ENCODE measurements around the gene ZNRF3. TPM values are rescaled to one million over a fixed set of nuclear protein-coding genes. Genes with fewer than 3 reads are reported as not detected.
A peak's percentile ranks its signal among the peaks of the same experiment; 100 is the strongest.

Gene ZNRF3
- total RNA-seq, 1 experiment from 2014 or later, result 8.1 TPM

DNA sequence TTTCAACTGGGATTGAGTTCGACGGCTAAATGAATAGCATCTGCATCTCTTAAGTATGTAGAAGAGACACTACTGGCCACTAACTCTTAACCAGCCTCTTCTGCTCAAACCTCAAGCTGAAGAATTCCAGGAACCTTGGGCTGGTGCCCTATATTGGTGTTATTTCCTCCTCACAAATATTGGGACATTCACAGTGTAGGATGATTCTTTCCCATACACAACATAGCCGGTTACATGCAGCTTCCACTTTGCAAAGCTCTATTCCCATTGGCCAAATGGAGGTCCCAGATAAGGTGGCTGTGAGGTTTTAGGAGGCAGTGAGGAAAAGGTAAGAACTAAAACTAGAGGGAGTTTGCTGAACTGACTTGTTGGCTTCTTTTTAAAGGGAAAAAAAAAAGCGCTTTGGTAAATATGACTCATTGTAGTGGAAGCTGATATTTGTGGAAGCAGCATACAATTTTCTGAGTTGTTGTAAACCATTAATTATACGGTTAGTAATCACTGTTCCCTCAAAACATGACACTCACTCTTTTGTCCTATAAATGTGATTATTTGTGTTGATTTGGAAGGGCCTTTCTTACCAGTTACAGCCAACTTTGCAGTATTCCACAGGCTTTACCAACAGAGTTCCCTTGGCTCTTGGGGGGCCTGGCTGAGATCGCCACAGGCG is 160.7 kb downstream of the ZNRF3 start:
- peak overlapping the region; percentile 41 for H3K27ac ChIP-seq (ENCODE audit: low read length)
- no TSS peak for BruUV-seq (replicated peaks)
- H3K79me2 ChIP-seq (ENCODE audit: low read length), result no peaks in the 10 kb centered on the region
- CTCF ChIA-PET, result interaction anchor here (0.7 kb wide), 1 partner anchor 215 kb away, joined by 4 read pairs; no protein-coding TSS in a partner anchor
- H2AFZ ChIP-seq (ENCODE audit: low read length), result no peak overlapping the region
- DNase-seq (peak; percentile 51), ATAC-seq (peak; percentile 56)
- no peaks in the 10 kb centered on the region for H3K9me3 ChIP-seq (ENCODE audit: low read length)
- H3K36me3 ChIP-seq (ENCODE audit: low read depth, low read length), result no peaks in the 10 kb centered on the region
- H3K4me3 ChIP-seq (ENCODE audit: low read length), result no peak overlapping the region
- H3K4me1 ChIP-seq (ENCODE audit: insufficient read depth, low read length), result peaks cover 16% of the 10 kb centered on the region
- peak overlapping the region; percentile 55 for H3K4me2 ChIP-seq (ENCODE audit: low read length)
- POLR2A ChIA-PET (ENCODE audit: unreplicated experiment), result no interaction called here
- no peaks in the 10 kb centered on the region for H3K27me3 ChIP-seq (ENCODE audit: low read length)
- H4K20me1 ChIP-seq (ENCODE audit: low read length), result no peaks in the 10 kb centered on the region
- H3F3A ChIP-seq (ENCODE audit: low read length, unreplicated experiment), result no peaks in the 10 kb centered on the region
- H3K9ac ChIP-seq (ENCODE audit: low read length), result no peak overlapping the region
- intact Hi-C loops (cut with micrococcal nuclease), result loop anchor here (5.0 to 10.0 kb wide), 3 partner anchors 111 to 447 kb away; no protein-coding TSS in a partner anchor
- no peak for TF ChIP-seq EZH2phosphoT487 (IDR thresholded peaks at IDR 0.05; ENCODE audit: borderline replicate concordance, low read length)
- TF ChIP-seq EZH2 (IDR thresholded peaks at IDR 0.05; ENCODE audit: low read length, unreplicated experiment), result no peak
- TF ChIP-seq, protein P1, sequence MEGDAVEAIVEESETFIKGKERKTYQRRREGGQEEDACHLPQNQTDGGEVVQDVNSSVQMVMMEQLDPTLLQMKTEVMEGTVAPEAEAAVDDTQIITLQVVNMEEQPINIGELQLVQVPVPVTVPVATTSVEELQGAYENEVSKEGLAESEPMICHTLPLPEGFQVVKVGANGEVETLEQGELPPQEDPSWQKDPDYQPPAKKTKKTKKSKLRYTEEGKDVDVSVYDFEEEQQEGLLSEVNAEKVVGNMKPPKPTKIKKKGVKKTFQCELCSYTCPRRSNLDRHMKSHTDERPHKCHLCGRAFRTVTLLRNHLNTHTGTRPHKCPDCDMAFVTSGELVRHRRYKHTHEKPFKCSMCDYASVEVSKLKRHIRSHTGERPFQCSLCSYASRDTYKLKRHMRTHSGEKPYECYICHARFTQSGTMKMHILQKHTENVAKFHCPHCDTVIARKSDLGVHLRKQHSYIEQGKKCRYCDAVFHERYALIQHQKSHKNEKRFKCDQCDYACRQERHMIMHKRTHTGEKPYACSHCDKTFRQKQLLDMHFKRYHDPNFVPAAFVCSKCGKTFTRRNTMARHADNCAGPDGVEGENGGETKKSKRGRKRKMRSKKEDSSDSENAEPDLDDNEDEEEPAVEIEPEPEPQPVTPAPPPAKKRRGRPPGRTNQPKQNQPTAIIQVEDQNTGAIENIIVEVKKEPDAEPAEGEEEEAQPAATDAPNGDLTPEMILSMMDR (conservative IDR thresholded peaks at IDR 0.05; ENCODE audit: low read depth, low read length), result no peak
- no peaks in the 10 kb centered on the region for H3K9me2 ChIP-seq (replicated peaks; ENCODE audit: low read length)

DNA sequence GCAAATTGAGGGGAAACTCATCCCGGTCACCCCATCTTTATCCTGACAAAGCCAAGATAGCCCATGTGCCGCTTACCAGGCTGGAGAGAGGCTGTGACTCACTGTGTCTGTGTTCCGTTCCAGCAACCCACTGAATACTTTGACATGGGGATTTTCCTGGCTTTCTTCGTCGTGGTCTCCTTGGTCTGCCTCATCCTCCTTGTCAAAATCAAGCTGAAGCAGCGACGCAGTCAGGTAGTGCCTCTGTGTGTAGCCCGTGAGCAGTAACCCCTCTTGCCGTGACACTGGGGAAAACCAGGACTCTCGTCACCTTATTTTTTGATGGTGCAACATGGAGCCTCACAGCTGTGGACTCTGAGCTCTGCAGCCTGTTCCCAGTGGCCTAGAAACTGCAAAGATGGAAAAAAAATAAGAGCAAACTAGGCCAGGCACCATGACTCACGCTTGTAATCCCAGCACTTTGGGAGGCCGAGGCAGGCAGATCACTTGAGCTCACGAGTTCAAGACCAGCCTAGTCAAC is 161.3 kb downstream of the ZNRF3 start:
- Histone ChIP-seq H3K4me3 (ENCODE audit: low read length) (no peak overlapping the region), H3K4me1 (ENCODE audit: insufficient read depth, low read length) (peaks cover 16% of the 10 kb centered on the region), H4K20me1 (ENCODE audit: low read length) (no peaks in the 10 kb centered on the region), H2AFZ (ENCODE audit: low read length) (no peak overlapping the region), H3K36me3 (ENCODE audit: low read depth, low read length) (no peaks in the 10 kb centered on the region), H3K9me3 (ENCODE audit: low read length) (no peaks in the 10 kb centered on the region), H3K9ac (ENCODE audit: low read length) (no peak overlapping the region), H3K4me2 (ENCODE audit: low read length) (peak overlapping the region; percentile 55), H3K79me2 (ENCODE audit: low read length) (no peaks in the 10 kb centered on the region), H3K27ac (ENCODE audit: low read length) (peak overlapping the region; percentile 41), H3K27me3 (ENCODE audit: low read length) (no peaks in the 10 kb centered on the region), H3K9me2 (replicated peaks; ENCODE audit: low read length) (no peaks in the 10 kb centered on the region), H3F3A (ENCODE audit: low read length, unreplicated experiment) (no peaks in the 10 kb centered on the region)
- POLR2A ChIA-PET (ENCODE audit: unreplicated experiment), result no interaction called here
- DNase-seq (no peak), ATAC-seq (peak; percentile 73)
- no peak for TF ChIP-seq EZH2 (IDR thresholded peaks at IDR 0.05; ENCODE audit: low read length, unreplicated experiment)
- no peak for TF ChIP-seq EZH2phosphoT487 (IDR thresholded peaks at IDR 0.05; ENCODE audit: borderline replicate concordance, low read length)
- TF ChIP-seq, protein P1 (conservative IDR thresholded peaks at IDR 0.05; ENCODE audit: low read depth, low read length), result no peak
- BruUV-seq (replicated peaks), result no TSS peak
- intact Hi-C loops (cut with micrococcal nuclease), result loop anchor here (5.0 to 10.0 kb wide), 3 partner anchors 110 to 447 kb away; no protein-coding TSS in a partner anchor
- CTCF ChIA-PET, result interaction anchor here (0.7 kb wide), 2 partner anchors 14 to 216 kb away, joined by 3 to 4 read pairs; no protein-coding TSS in a partner anchor
